DOHH2 (cell line): ENCODE measurements around the gene SPDYE11.
"Not testable (repeated sequence)": the region's sequence is repeated elsewhere in the genome, so short reads cannot be mapped to it uniquely, and the experiment has no call there.

Source experiments
- EZH2phosphoT487 ChIP-seq: fragments of 200-600 bp; sonication (generic); IDR thresholded peaks from 2 replicates; pipeline ENCODE4 v1.6.1; 2017; ENCODE audit warnings: borderline replicate concordance, mild to moderate bottlenecking, antibody characterized with exemption, low read length, moderate library complexity, mixed read lengths
- TF ChIP-seq, protein P1 (sequence below): fragments of 200-600 bp; sonication (generic); IDR thresholded peaks from one replicate; pipeline ENCODE4 v1.5.1; 2014; ENCODE audit warnings: antibody characterized with exemption, mild to moderate bottlenecking, low read depth, low read length; ENCODE audit not compliant: poor library complexity, severe bottlenecking

DNA sequence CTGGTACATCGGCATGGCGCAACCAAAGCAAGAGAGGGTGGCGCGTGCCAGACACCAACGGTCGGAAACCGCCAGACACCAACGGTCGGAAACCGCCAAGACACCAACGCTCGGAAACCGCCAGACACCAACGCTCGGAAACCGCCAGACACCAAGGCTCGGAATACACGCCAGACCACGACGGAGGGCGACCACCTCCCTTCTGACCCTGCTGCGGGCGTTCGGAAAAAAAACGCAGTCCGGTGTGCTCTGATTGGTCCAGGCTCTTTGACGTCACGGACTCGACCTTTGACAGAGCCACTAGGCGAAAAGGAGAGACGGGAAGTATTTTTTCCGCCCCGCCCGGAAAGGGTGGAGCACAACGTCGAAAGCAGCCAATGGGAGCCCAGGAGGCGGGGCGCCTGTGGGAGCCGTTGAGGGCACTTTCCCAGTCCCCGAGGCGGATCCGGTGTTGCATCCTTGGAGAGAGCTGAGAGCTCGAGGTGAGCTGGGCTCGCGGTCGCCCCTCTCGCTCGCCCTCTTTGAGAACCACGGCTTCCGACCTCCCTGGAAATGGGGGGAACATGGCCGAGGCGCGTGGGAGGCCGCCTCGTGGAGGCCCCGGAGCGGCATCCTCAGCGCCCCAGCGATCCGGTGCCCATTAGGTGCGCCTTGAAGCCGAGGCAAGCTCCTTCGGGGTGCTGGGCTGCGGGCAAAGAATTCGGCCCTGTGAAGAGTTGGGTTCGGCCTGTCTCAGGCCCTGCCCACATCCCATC lies 51.8 kb downstream of the SPDYE11 start:
- TF ChIP-seq, protein P1, sequence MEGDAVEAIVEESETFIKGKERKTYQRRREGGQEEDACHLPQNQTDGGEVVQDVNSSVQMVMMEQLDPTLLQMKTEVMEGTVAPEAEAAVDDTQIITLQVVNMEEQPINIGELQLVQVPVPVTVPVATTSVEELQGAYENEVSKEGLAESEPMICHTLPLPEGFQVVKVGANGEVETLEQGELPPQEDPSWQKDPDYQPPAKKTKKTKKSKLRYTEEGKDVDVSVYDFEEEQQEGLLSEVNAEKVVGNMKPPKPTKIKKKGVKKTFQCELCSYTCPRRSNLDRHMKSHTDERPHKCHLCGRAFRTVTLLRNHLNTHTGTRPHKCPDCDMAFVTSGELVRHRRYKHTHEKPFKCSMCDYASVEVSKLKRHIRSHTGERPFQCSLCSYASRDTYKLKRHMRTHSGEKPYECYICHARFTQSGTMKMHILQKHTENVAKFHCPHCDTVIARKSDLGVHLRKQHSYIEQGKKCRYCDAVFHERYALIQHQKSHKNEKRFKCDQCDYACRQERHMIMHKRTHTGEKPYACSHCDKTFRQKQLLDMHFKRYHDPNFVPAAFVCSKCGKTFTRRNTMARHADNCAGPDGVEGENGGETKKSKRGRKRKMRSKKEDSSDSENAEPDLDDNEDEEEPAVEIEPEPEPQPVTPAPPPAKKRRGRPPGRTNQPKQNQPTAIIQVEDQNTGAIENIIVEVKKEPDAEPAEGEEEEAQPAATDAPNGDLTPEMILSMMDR: not testable (repeated sequence)
- not testable (repeated sequence) for TF ChIP-seq EZH2phosphoT487
